B cell (primary cell): ENCODE measurements around the gene CENPQ. TPM values are rescaled to one million over a fixed set of nuclear protein-coding genes. Genes with fewer than 3 reads are reported as not detected.

Experiments
- ATAC-seq: fragments of 200-7000 bp; cut with Tn5 transposase; one replicate; pipeline ENCODE4 v1.10.0; 2021; ENCODE audit warnings: low read depth, mild to moderate bottlenecking, moderate number of reproducible peaks, moderate library complexity
- CTCF ChIA-PET: fragments of 350-600 bp; sonication (Branson Sonifier 250); formaldehyde crosslinking; loops from one replicate; lab custom pipeline; 2021; ENCODE audit warnings: antibody characterized with exemption, inconsistent platforms; lab: Charles Lee
- POLR2A ChIA-PET: fragments of 350-600 bp; sonication (Branson Sonifier 250); formaldehyde crosslinking; loops from one replicate; lab custom pipeline; 2021; ENCODE audit warnings: antibody characterized with exemption; lab: Charles Lee
- DNase-seq: peaks from one replicate; pipeline ENCODE4 v3.0.0; 2013
- H2AFZ ChIP-seq: 2 replicates; pipeline ENCODE4 v1.6.1; 2012; ENCODE audit warnings: mild to moderate bottlenecking, low read depth, low read length; ENCODE audit not compliant: insufficient read depth, poor library complexity, severe bottlenecking
- H3K27ac ChIP-seq, 2 donors: 1 replicate in 1 of 2; 2 replicates in 1 of 2; pipeline ENCODE4 v1.5.1; 2012 to 2013; ENCODE audit warnings: low read length in 2 of 2, mild to moderate bottlenecking in 2 of 2, moderate library complexity in 1 of 2
- H3K27me3 ChIP-seq, 4 experiments: fragments of 200-600 bp in 1 of 4; sonication (generic) in 1 of 4; replicated peaks in 1 of 4; 1 replicate in 2 of 4; 2 replicates in 2 of 4; pipeline versions ENCODE4 v1.6.1 to v1.7.0; 2013 to 2016; ENCODE audit warnings: low read length in 3 of 4, mild to moderate bottlenecking in 2 of 4, mixed read lengths in 1 of 4, moderate library complexity in 1 of 4; ENCODE audit not compliant: insufficient read depth in 4 of 4, control insufficient read depth in 3 of 4; ENCODE audit errors: control extremely low read depth in 1 of 4
- H3K36me3 ChIP-seq, 2 experiments: replicated peaks in 1 of 2; 1 replicate in 1 of 2; 2 replicates in 1 of 2; pipeline versions ENCODE4 v1.6.1 to v1.7.1; 2013; ENCODE audit warnings: low read length in 1 of 2; ENCODE audit not compliant: insufficient read depth in 2 of 2, control insufficient read depth in 1 of 2; ENCODE audit errors: control extremely low read depth in 1 of 2, extremely low read depth in 1 of 2
- H3K4me1 ChIP-seq, 2 donors: fragments of 200-600 bp in 1 of 2; sonication (generic) in 1 of 2; 1 replicate in 1 of 2; 2 replicates in 1 of 2; pipeline versions ENCODE4 v1.5.1 to v1.6.1; 2013 to 2017; ENCODE audit warnings: low read length in 2 of 2; ENCODE audit not compliant: control insufficient read depth in 2 of 2, insufficient read depth in 2 of 2
- H3K4me2 ChIP-seq: replicated peaks from 2 replicates; pipeline ENCODE3; 2012; ENCODE audit warnings: mild to moderate bottlenecking, low read depth, low read length; ENCODE audit not compliant: poor library complexity, severe bottlenecking
- H3K4me3 ChIP-seq, 5 experiments: fragments of 200-600 bp in 1 of 5; sonication (generic) in 1 of 5; 1 replicate in 3 of 5; 2 replicates in 2 of 5; pipeline versions ENCODE4 v1.5.1 to v1.7.0; 2011 to 2016; ENCODE audit warnings: low read length in 4 of 5, mild to moderate bottlenecking in 4 of 5, low read depth in 2 of 5, control low read depth in 1 of 5, moderate library complexity in 1 of 5; ENCODE audit not compliant: insufficient read depth in 1 of 5; ENCODE audit errors: control extremely low read depth in 1 of 5, extremely low read depth in 1 of 5
- H3K79me2 ChIP-seq: fragments of 200-600 bp; sonication (generic); one replicate; pipeline ENCODE4 v1.6.0; 2016; ENCODE audit warnings: low read length; ENCODE audit not compliant: control insufficient read depth, insufficient read depth
- H3K9ac ChIP-seq: fragments of 200-600 bp; sonication (generic); 2 replicates; pipeline ENCODE4 v1.6.1; 2017; ENCODE audit warnings: mild to moderate bottlenecking, low read length, moderate library complexity
- H3K9me3 ChIP-seq, 3 donors: one replicate each; pipeline versions ENCODE4 v1.6.1 to v1.7.1; 2013; ENCODE audit warnings: low read length in 2 of 3; ENCODE audit not compliant: control insufficient read depth in 2 of 3, insufficient read depth in 1 of 3; ENCODE audit errors: control extremely low read depth in 1 of 3
- H4K20me1 ChIP-seq: 2 replicates; pipeline ENCODE4 v1.6.0; 2012; ENCODE audit warnings: mild to moderate bottlenecking, low read length; ENCODE audit not compliant: insufficient read depth, control insufficient read depth, poor library complexity, severe bottlenecking
- H3K27ac Mint-ChIP-seq: one replicate; pipeline ENCODE4 v1.8.0; 2021; ENCODE audit warnings: mixed read lengths
- H3K27me3 Mint-ChIP-seq: one replicate; pipeline ENCODE4 v1.8.0; 2021; ENCODE audit warnings: mixed read lengths
- H3K4me1 Mint-ChIP-seq: one replicate; pipeline ENCODE4 v1.8.0; 2021; ENCODE audit warnings: mixed read lengths
- H3K4me3 Mint-ChIP-seq: one replicate; pipeline ENCODE4 v1.8.0; 2021; ENCODE audit warnings: mixed read lengths
- H3K9me3 Mint-ChIP-seq: one replicate; pipeline ENCODE4 v1.8.0; 2022; ENCODE audit warnings: mixed read lengths; ENCODE audit not compliant: insufficient read depth
- EZH2 ChIP-seq: IDR thresholded peaks from 2 replicates; pipeline ENCODE4 v1.6.1; 2012; ENCODE audit warnings: borderline replicate concordance, low read depth, mild to moderate bottlenecking, moderate library complexity, low read length; ENCODE audit not compliant: insufficient read depth, poor library complexity, severe bottlenecking
- WGBS: methylation state at CpG from one replicate; pipeline ENCODE4 v1.1.5; 2013; ENCODE audit warnings: missing lambda C conversion rate; ENCODE audit not compliant: insufficient coverage; 5-methylcytosine and 5-hydroxymethylcytosine counted together
- intact Hi-C: fragments of 100-400 bp; cut with micrococcal nuclease; formaldehyde crosslinking; loops from one replicate; pipeline ENCODE4 v1.10.0; 2022
- polyA plus RNA-seq: library from polyadenylated mRNA; depleted of rRNA; stranded (reverse); fragments of >200 nt; gene quantifications from 2 replicates; pipeline ENCODE4 v1.2.3, GENCODE V29; 2012
- total RNA-seq, 2 donors: library from RNA; stranded (reverse); fragments of 120-200 nt in 1 of 2; gene quantifications; 1 replicate in 1 of 2; 2 replicates in 1 of 2; pipeline versions ENCODE4 v1.2.3 to v1.2.4, GENCODE V29; 2013 to 2022
- TF ChIP-seq, protein P1 (sequence below): fragments of 200-600 bp; IDR thresholded peaks from one replicate; pipeline ENCODE4 v1.8.0; 2022; ENCODE audit warnings: antibody characterized with exemption, mild to moderate bottlenecking

CENPQ gene
- total and polyA plus RNA-seq, 2 donors (not counting 1 experiment from before 2014, with no cell fraction given): 3.3 to 6.6 TPM

DNA sequence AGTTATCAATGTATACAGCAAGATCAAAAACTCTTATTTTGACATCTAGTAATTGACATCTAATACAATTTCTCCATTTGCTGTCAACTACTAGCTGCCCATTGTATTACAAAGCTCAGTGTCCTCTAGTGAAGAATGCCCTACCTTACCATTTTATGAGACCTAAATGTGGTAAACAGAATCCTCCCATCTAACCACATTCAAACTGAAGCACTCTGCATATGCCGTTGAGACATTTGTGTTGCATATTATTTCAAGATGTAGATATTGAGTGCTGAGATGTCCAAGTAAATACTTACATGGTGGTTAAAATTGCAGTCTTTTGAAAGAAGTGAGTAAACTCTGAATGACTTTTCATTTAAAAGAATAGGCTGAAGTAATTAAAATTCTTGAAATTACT lies 36.0 kb downstream of the CENPQ start:
- CTCF ChIA-PET: no interaction called here
- H3K36me3 ChIP-seq: no peaks in the 10 kb centered on the region
- TF ChIP-seq, protein P1, sequence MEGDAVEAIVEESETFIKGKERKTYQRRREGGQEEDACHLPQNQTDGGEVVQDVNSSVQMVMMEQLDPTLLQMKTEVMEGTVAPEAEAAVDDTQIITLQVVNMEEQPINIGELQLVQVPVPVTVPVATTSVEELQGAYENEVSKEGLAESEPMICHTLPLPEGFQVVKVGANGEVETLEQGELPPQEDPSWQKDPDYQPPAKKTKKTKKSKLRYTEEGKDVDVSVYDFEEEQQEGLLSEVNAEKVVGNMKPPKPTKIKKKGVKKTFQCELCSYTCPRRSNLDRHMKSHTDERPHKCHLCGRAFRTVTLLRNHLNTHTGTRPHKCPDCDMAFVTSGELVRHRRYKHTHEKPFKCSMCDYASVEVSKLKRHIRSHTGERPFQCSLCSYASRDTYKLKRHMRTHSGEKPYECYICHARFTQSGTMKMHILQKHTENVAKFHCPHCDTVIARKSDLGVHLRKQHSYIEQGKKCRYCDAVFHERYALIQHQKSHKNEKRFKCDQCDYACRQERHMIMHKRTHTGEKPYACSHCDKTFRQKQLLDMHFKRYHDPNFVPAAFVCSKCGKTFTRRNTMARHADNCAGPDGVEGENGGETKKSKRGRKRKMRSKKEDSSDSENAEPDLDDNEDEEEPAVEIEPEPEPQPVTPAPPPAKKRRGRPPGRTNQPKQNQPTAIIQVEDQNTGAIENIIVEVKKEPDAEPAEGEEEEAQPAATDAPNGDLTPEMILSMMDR: no peak
- no peak for TF ChIP-seq EZH2
- H3K4me1 Mint-ChIP-seq: no peaks in the 10 kb centered on the region
- no peaks in the 10 kb centered on the region for H3K9me3 ChIP-seq
- H3K27me3 ChIP-seq: peaks cover 0 to 2% (median 0%) of the 10 kb centered on the region in 4 experiments
- no CpG with 5 or more reads among the region's 1 CpG for WGBS
- H3K9ac ChIP-seq: no peak overlapping the region
- no peaks in the 10 kb centered on the region for H3K9me3 Mint-ChIP-seq
- H3K4me2 ChIP-seq: no peak overlapping the region
- no peak overlapping the region for H2AFZ ChIP-seq
- no peak overlapping the region for H3K4me3 Mint-ChIP-seq
- ATAC-seq (no peak), DNase-seq (no peak)
- no peak overlapping the region for H3K27ac ChIP-seq
- H3K27ac Mint-ChIP-seq: no peak overlapping the region
- H3K27me3 Mint-ChIP-seq: no peaks in the 10 kb centered on the region
- no peak overlapping the region for H3K4me3 ChIP-seq
- no peaks in the 10 kb centered on the region for H3K4me1 ChIP-seq
- no peaks in the 10 kb centered on the region for H4K20me1 ChIP-seq
- intact Hi-C loops: no loop called here
- POLR2A ChIA-PET: no interaction called here
- no peaks in the 10 kb centered on the region for H3K79me2 ChIP-seq

- Mint-ChIP-seq H3K27ac (no peak within 1 kb of the TSS), H3K27me3 (no peaks in the 10 kb centered on the region), H3K9me3 (no peaks in the 10 kb centered on the region), H3K4me1 (no peaks in the 10 kb centered on the region), H3K4me3 (no peak within 1 kb of the TSS)
- Histone ChIP-seq H3K9ac (no peak within 1 kb of the TSS), H3K4me1 (no peaks in the 10 kb centered on the region), H3K79me2 (no peaks in the 10 kb centered on the region), H2AFZ (no peak within 1 kb of the TSS), H3K27ac (no peak within 1 kb of the TSS), H4K20me1 (no peaks in the 10 kb centered on the region), H3K27me3 (peaks cover 0 to 2% (median 0%) of the 10 kb centered on the region in 4 experiments), H3K4me2 (no peak within 1 kb of the TSS), H3K9me3 (no peaks in the 10 kb centered on the region), H3K4me3 (no peak within 1 kb of the TSS), H3K36me3 (no peaks in the 10 kb centered on the region)
- intact Hi-C loops: no loop called here
- ATAC-seq: no peak
- TF ChIP-seq EZH2: no peak
- TF ChIP-seq, protein P1: no peak
- ChIA-PET POLR2A (no interaction called here), CTCF (no interaction called here)
- WGBS: no CpG with 5 or more reads among the region's 2 CpGs
- DNase-seq: no peak
Observed at GRCh38 chr6:49499623-49500022, 36.5 kb downstream of the CENPQ start, which contains the start of gene GLYATL3. Gene GLYATL3, plus strand, starts transcription at chr6:49499923. Its CDS starts 12,068 bp downstream, at chr6:49511991.
